Activated CD8-positive, alpha-beta T cell treated with anti-CD3 and anti-CD28 coated beads for 36 hours (primary cell): ENCODE data around the gene KIR2DL1. TPM values are rescaled to one million over a fixed set of nuclear protein-coding genes. Genes with fewer than 3 reads are reported as not detected.
"Not testable (repeated sequence)": the region's sequence is repeated elsewhere in the genome, so short reads cannot be mapped to it uniquely, and the experiment has no call there.

ENCODE experiments used
- ATAC-seq: fragments of 200-7000 bp; cut with Tn5 transposase; one replicate; pipeline ENCODE4 v1.10.0; 2021; ENCODE audit warnings: mild to moderate bottlenecking, moderate library complexity
- CTCF ChIA-PET: fragments of 350-600 bp; sonication (Branson Sonifier 250); formaldehyde crosslinking; loops from one replicate; lab custom pipeline; 2021; ENCODE audit warnings: antibody characterized with exemption; lab: Charles Lee
- POLR2A ChIA-PET: fragments of 350-600 bp; sonication (Branson Sonifier 250); formaldehyde crosslinking; loops from one replicate; lab custom pipeline; 2021; ENCODE audit warnings: antibody characterized with exemption; lab: Charles Lee
- DNase-seq: peaks from one replicate; pipeline ENCODE4 v3.0.0-alpha.2; 2020
- H3K27ac Mint-ChIP-seq: one replicate; pipeline ENCODE4 v1.8.0; 2021; ENCODE audit warnings: mild to moderate bottlenecking, mixed read lengths
- H3K27me3 Mint-ChIP-seq: one replicate; pipeline ENCODE4 v1.8.0; 2021; ENCODE audit warnings: mixed read lengths
- H3K36me3 Mint-ChIP-seq: one replicate; pipeline ENCODE4 v1.8.0; 2021; ENCODE audit warnings: low read depth, mixed read lengths
- H3K4me1 Mint-ChIP-seq: one replicate; pipeline ENCODE4 v1.8.0; 2021; ENCODE audit warnings: low read depth, mixed read lengths
- H3K4me3 Mint-ChIP-seq: one replicate; pipeline ENCODE4 v1.8.0; 2021; ENCODE audit warnings: mild to moderate bottlenecking, moderate library complexity, mixed read lengths
- H3K9me3 Mint-ChIP-seq: one replicate; pipeline ENCODE4 v1.8.0; 2021; ENCODE audit warnings: mixed read lengths
- intact Hi-C: fragments of 100-400 bp; cut with micrococcal nuclease; formaldehyde crosslinking; loops from one replicate; pipeline ENCODE4 v1.10.0; 2022
- total RNA-seq, 2 experiments: library from RNA; stranded (reverse); gene quantifications; one replicate each; pipeline ENCODE4 v1.2.3, GENCODE V29; 2021

Gene KIR2DL1
- total RNA-seq, 2 experiments from 2014 or later: not detected

GRCh38 chr19:54747614-54748322, 21.8 kb upstream of the KIR2DL1 start:
- ATAC-seq, POLR2A ChIA-PET, CTCF ChIA-PET, H3K27me3 Mint-ChIP-seq, intact Hi-C loops, H3K9me3 Mint-ChIP-seq, H3K4me3 Mint-ChIP-seq, H3K4me1 Mint-ChIP-seq, H3K27ac Mint-ChIP-seq, H3K36me3 Mint-ChIP-seq, DNase-seq: not testable (repeated sequence)

GRCh38 chr19:54750276-54750675, 19.3 kb upstream of the KIR2DL1 start:
- H3K9me3 Mint-ChIP-seq, intact Hi-C loops, H3K4me3 Mint-ChIP-seq, DNase-seq, H3K27ac Mint-ChIP-seq, ATAC-seq, CTCF ChIA-PET, H3K36me3 Mint-ChIP-seq, H3K4me1 Mint-ChIP-seq, POLR2A ChIA-PET: not testable (repeated sequence)
- peaks cover 11% of the 10 kb centered on the region for H3K27me3 Mint-ChIP-seq

GRCh38 chr19:54756204-54757110, 13.1 kb upstream of the KIR2DL1 start:
- intact Hi-C loops, H3K4me1 Mint-ChIP-seq, DNase-seq, H3K27ac Mint-ChIP-seq, POLR2A ChIA-PET, CTCF ChIA-PET, H3K9me3 Mint-ChIP-seq, H3K36me3 Mint-ChIP-seq, H3K4me3 Mint-ChIP-seq, ATAC-seq, H3K27me3 Mint-ChIP-seq: not testable (repeated sequence)

- H3K9me3 Mint-ChIP-seq, H3K4me1 Mint-ChIP-seq, intact Hi-C loops, H3K27ac Mint-ChIP-seq, DNase-seq, ATAC-seq, H3K4me3 Mint-ChIP-seq, H3K36me3 Mint-ChIP-seq, POLR2A ChIA-PET, H3K27me3 Mint-ChIP-seq, CTCF ChIA-PET: not testable (repeated sequence)
These were observed 11.0 kb upstream of the KIR2DL1 start for GRCh38 chr19:54758577-54758976.

GRCh38 chr19:54764219-54764618, 5.4 kb upstream of the KIR2DL1 start:
- H3K36me3 Mint-ChIP-seq, CTCF ChIA-PET, intact Hi-C loops, POLR2A ChIA-PET, H3K4me3 Mint-ChIP-seq, H3K9me3 Mint-ChIP-seq, ATAC-seq, H3K27ac Mint-ChIP-seq, DNase-seq, H3K4me1 Mint-ChIP-seq: not testable (repeated sequence)
- peaks cover 11% of the 10 kb centered on the region for H3K27me3 Mint-ChIP-seq

GRCh38 chr19:54766464-54766863, 3.1 kb upstream of the KIR2DL1 start:
- H3K36me3 Mint-ChIP-seq, POLR2A ChIA-PET, H3K27ac Mint-ChIP-seq, H3K9me3 Mint-ChIP-seq, H3K4me3 Mint-ChIP-seq, intact Hi-C loops, DNase-seq, ATAC-seq, CTCF ChIA-PET, H3K4me1 Mint-ChIP-seq: not testable (repeated sequence)
- H3K27me3 Mint-ChIP-seq: peaks cover 10% of the 10 kb centered on the region

GRCh38 chr19:54770511-54770910, 918 bp downstream of the KIR2DL1 start:
- ATAC-seq, H3K4me1 Mint-ChIP-seq, H3K27ac Mint-ChIP-seq, H3K27me3 Mint-ChIP-seq, POLR2A ChIA-PET, H3K36me3 Mint-ChIP-seq, H3K9me3 Mint-ChIP-seq, DNase-seq, CTCF ChIA-PET, intact Hi-C loops, H3K4me3 Mint-ChIP-seq: not testable (repeated sequence)

GRCh38 chr19:54771018-54771960, 1.7 kb downstream of the KIR2DL1 start:
- intact Hi-C loops, POLR2A ChIA-PET, H3K4me1 Mint-ChIP-seq, CTCF ChIA-PET, H3K27ac Mint-ChIP-seq, H3K36me3 Mint-ChIP-seq, ATAC-seq, H3K9me3 Mint-ChIP-seq, DNase-seq, H3K4me3 Mint-ChIP-seq, H3K27me3 Mint-ChIP-seq: not testable (repeated sequence)

GRCh38 chr19:54772666-54773065, 3.1 kb downstream of the KIR2DL1 start:
- DNase-seq, H3K9me3 Mint-ChIP-seq, CTCF ChIA-PET, ATAC-seq, intact Hi-C loops, H3K36me3 Mint-ChIP-seq, H3K27me3 Mint-ChIP-seq, H3K4me3 Mint-ChIP-seq, POLR2A ChIA-PET, H3K27ac Mint-ChIP-seq, H3K4me1 Mint-ChIP-seq: not testable (repeated sequence)

- H3K27me3 Mint-ChIP-seq, H3K4me1 Mint-ChIP-seq, intact Hi-C loops, POLR2A ChIA-PET, H3K36me3 Mint-ChIP-seq, ATAC-seq, CTCF ChIA-PET, DNase-seq, H3K4me3 Mint-ChIP-seq, H3K9me3 Mint-ChIP-seq, H3K27ac Mint-ChIP-seq: not testable (repeated sequence)
These were observed 5.7 kb downstream of the KIR2DL1 start for GRCh38 chr19:54775095-54775815.

- H3K27ac Mint-ChIP-seq, POLR2A ChIA-PET, H3K36me3 Mint-ChIP-seq, H3K27me3 Mint-ChIP-seq, H3K4me3 Mint-ChIP-seq, intact Hi-C loops, CTCF ChIA-PET, H3K9me3 Mint-ChIP-seq, H3K4me1 Mint-ChIP-seq, ATAC-seq, DNase-seq: not testable (repeated sequence)
These were observed 6.2 kb downstream of the KIR2DL1 start for GRCh38 chr19:54775830-54776229.
